Activated T-helper 1 cell treated with Interleukin-2 at 50 U/mL for 16 hours (primary cell): ENCODE data around the gene KIZ.

Source experiments
- DNase-seq: peaks from one replicate; pipeline ENCODE4 v3.0.0-alpha.2; 2020; ENCODE audit warnings: low read depth

The KIZ gene

GRCh38 chr20:21179757-21180156, 53.9 kb downstream of the KIZ start:
- no peak for DNase-seq

GRCh38 chr20:21180248-21180647, 54.4 kb downstream of the KIZ start:
- no peak for DNase-seq

DNA sequence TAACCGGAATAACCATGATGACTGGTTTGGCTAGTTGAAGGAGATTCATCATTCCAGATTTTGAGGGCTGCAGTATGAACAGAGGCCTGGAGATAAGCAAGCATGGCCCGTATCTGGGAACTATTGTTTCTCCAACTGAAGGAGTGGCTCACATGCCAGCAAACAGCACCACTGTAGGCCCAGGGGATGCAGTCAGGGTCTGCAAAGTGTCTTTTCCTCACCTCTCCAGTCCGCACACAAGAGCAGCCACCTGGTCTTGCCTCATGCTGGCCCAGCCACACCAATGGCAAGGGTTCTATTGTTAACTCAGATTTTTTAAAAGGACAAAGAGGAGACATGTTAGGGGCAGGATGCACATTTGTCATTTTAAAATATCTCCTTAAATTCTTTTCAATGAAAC, 55.1 kb downstream of the KIZ start:
- no peak for DNase-seq

- no peak for DNase-seq
Observed at GRCh38 chr20:21182832-21183563, 57.1 kb downstream of the KIZ start.

DNA sequence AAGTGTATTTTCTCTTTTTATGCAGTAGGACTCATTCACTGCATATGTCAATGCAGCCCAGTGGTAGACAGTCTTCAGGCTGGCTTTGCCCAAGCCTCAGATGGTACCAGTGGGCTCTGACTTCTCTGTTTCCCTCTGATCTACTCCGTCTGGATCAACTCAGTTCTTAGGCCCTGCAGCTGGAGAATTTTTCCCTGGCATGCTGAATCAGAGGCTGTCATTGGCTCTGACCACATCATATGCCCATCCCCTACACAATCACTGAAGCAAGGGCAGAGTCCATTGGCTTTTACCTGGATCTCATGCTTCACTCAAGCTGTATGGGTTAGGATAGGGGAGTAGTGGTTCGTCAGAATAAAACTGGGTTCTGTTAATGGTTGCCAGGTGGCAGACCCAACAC, 57.8 kb downstream of the KIZ start:
- no peak for DNase-seq

GRCh38 chr20:21184819-21185218, 58.9 kb downstream of the KIZ start:
- no peak for DNase-seq

- DNase-seq, result no peak
Observed at GRCh38 chr20:21185849-21186248, 60.0 kb downstream of the KIZ start.

GRCh38 chr20:21189761-21190523, 64.1 kb downstream of the KIZ start:
- no peak for DNase-seq

DNA sequence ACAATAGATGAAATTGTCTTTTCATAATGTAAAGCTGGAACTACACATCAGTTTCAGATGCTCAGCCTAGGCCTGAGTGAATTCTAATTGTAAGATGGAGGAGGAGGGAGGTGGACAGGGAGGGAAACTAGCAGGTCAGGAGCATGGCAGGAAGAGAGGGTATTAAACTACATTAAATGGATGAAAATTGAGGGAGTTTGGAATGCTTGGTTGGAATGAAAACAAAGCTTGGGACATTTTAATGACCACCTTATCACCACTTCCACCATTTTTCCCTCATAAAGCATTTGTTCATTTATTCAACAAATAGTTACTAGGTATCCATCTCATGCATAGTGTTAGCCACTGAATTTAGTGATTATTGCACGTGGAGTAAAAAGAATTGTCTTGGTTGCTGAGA, 65.0 kb downstream of the KIZ start:
- no peak for DNase-seq

DNA sequence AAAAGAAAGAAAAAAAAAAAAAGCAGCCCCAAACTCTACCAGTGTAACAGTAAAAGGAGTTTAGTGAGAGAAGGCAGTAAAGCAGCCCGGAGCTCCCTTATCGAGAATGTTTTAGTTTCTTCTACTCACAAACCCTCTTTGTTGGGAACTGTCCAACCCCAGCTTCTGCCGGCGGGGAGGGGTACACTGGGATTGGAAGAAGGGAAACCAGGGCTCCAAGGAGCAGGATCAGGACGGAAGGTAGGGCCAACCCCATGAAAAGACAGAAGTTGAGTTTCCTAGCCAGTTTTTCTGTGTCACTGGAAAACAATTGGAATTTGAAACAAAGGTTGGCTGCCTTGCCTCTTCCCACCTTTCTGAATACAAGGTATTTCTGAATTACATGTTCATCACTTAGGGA, 66.0 kb downstream of the KIZ start:
- no peak for DNase-seq

- DNase-seq, result no peak
Observed at GRCh38 chr20:21202259-21202658, 76.4 kb downstream of the KIZ start.

GRCh38 chr20:21203088-21203656, 77.3 kb downstream of the KIZ start:
- DNase-seq, result no peak

DNA sequence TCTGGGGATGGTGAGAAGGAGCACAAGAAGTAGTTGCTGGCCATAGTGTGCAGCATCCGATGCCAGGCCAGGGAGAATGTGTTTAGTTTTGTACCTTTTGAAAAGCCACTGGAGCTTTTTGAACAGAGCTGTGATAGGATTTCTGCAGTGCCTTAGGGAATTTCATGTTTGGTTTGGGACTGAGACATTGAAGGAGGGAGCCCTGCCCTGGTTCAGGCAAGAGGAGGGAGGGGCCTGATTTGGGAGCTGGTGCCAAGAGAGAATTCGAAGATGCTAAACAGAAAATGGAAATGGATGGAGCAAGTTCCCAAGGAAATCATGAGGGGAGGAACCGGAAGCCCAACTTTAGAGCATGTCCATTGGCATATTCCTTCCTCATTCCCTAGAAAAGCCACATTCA, 80.7 kb downstream of the KIZ start:
- no peak for DNase-seq

GRCh38 chr20:21208999-21209398, 83.1 kb downstream of the KIZ start:
- DNase-seq, result no peak

DNA sequence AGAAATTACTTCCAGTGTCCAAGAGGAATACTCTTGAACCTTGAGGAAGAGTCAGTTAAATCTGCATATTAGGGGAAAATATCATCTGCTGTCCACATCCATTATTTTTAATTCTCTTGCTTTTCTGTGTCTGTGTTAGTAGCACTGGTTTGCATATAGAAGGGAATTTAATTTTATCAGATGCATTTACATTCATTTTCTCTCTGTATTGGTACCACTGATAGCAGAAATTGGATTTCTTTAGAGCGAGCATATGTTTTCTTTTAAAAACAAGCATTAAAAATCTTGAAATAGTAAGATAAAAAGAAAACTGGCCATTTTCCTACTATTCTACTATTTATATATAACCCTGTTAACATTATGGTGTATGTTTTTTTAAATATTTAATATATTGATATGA, 83.8 kb downstream of the KIZ start:
- no peak for DNase-seq

GRCh38 chr20:21213691-21214090, 87.8 kb downstream of the KIZ start:
- DNase-seq, result no peak

DNA sequence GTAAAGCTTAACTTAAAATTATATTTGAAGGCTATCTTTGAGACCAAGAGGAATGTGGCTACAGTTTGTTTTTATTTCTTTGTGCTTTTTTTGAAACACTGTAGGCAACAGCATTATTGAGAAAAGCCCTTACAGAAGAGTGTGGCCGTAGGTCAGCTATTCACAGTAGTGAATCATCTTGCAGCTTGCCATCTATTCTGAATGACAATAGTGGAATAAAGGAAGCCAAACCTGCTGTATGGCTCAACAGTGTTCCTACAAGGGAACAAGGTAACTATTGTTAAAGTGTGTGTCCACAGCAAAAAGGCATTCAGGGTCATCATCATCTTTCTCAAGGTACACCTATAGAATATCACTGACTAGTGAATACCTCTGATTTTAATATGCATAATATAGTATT, 88.5 kb downstream of the KIZ start:
- DNase-seq, result no peak

DNA sequence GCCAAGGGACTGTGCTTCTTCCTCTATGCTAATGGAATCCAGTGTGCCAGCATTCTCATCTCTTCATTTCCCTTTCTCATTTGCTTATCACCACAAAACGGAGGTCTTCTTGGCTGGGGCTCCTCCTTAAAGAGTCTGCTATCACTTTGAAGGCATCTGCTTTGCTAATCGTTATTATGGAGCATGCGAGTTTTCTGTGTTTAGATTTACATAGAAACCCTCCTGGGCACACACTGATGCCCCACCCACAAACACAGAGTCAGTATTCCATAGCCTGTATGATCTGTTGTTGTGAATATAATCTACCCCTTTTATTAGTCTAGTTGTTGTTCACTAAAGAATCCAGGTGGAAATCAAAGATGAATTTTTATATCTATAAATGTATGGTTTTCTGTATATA, 93.8 kb downstream of the KIZ start:
- DNase-seq, result no peak

DNA sequence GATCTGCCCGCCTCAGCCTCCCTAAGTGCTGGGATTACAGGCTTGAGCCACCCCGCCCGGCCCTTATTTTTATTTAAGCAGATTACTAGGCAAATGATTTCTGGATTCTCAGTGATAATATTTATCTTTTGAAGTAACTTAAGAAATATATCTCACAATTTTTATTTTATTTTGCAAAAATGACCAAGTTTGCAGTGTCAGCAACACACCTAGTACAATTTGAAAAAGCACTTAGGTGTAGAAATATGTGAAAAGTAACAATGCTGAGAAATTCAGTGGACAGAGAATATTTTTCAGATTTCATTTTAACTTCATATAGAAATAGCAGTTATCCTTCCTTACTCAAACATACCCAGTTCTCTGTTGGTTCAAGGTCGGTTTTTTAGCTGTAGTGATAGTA, 98.3 kb downstream of the KIZ start:
- no peak for DNase-seq

GRCh38 chr20:21225215-21225947, 99.5 kb downstream of the KIZ start:
- no peak for DNase-seq

GRCh38 chr20:21228511-21228910, 102.6 kb downstream of the KIZ start:
- DNase-seq, result no peak

DNA sequence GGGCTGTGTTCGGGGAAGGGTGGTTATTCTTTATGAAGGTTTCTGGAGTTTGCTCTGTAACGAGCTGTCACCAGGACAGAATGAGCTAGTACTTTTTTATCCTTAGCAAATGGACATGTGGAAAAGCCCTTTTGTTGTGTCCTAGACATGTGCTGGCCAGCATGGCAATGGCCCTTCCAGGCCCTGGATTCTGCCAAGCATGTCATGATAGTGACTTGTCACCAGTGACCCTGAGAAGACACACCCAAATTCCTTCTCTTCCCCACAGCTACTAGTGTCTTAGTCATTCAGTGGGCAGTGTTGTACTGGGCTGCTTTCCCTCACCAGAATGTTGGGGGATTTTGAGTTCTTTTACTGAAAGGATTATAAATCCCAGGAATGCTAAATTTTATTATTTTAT, 103.3 kb downstream of the KIZ start:
- no peak for DNase-seq

DNA sequence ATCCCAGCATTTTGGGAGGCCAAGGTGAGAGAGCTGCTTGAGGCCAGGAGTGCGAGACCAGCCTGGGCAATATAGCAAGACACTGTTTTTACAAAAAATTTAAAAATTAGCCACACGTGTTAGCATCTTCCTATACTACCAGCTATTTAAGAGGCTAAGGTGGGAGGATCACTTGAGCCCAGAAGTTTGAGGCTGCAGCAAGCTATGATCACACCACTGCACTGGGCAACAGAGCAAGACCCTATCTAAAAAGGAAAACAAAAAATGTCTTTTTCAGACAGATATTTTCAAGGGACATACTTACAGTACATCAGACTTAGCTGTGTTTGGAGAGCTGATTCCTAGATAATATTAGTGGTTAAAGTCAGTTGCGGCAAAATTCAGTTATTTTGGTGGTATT, 104.3 kb downstream of the KIZ start:
- no peak for DNase-seq
